Renal cortical epithelial cell (primary cell): ENCODE results near the gene RIBC2. TPM values are rescaled to one million over a fixed set of nuclear protein-coding genes. Genes with fewer than 3 reads are reported as not detected.
A peak's percentile ranks its signal among the peaks of the same experiment; 100 is the strongest.
"Not testable (repeated sequence)": the region's sequence is repeated elsewhere in the genome, so short reads cannot be mapped to it uniquely, and the experiment has no call there.

Experiments
- DNase-seq: peaks from one replicate; pipeline ENCODE4 v3.0.0-alpha.2; 2011; ENCODE audit warnings: low read depth
- total RNA-seq: library from RNA; depleted of rRNA; stranded (reverse); fragments of >200 nt; gene quantifications from 2 replicates; pipeline ENCODE4 v1.2.3, GENCODE V29; 2014

The RIBC2 gene
- total RNA-seq, 1 donor from 2014 or later = 0.30 TPM

- no peak for DNase-seq
These were observed 11.6 kb downstream of the RIBC2 start for GRCh38 chr22:45425101-45425500.

- DNase-seq = no peak
These were observed 12.2 kb downstream of the RIBC2 start for GRCh38 chr22:45425531-45426265.

GRCh38 chr22:45426387-45426786 lies 12.9 kb downstream of the RIBC2 start:
- DNase-seq = no peak

GRCh38 chr22:45427114-45427513 lies 13.6 kb downstream of the RIBC2 start:
- no peak for DNase-seq

GRCh38 chr22:45428391-45429385 lies 15.2 kb downstream of the RIBC2 start:
- no peak for DNase-seq

GRCh38 chr22:45429424-45429823 lies 15.9 kb downstream of the RIBC2 start:
- no peak for DNase-seq

GRCh38 chr22:45429981-45430775 lies 16.7 kb downstream of the RIBC2 start:
- DNase-seq = no peak

- DNase-seq = no peak
These were observed 17.4 kb downstream of the RIBC2 start for GRCh38 chr22:45430871-45431270.

GRCh38 chr22:45434981-45435380 lies 21.5 kb downstream of the RIBC2 start:
- DNase-seq = no peak

GRCh38 chr22:45435544-45436139 lies 22.1 kb downstream of the RIBC2 start:
- peak; percentile 76 for DNase-seq

- not testable (repeated sequence) for DNase-seq
These were observed 23.5 kb downstream of the RIBC2 start for GRCh38 chr22:45436871-45437517.

GRCh38 chr22:45438336-45438735 lies 24.8 kb downstream of the RIBC2 start:
- no peak for DNase-seq

GRCh38 chr22:45440688-45441087 lies 27.2 kb downstream of the RIBC2 start:
- DNase-seq = not testable (repeated sequence)

GRCh38 chr22:45441138-45441537 lies 27.6 kb downstream of the RIBC2 start:
- DNase-seq = peak; percentile 42

- DNase-seq = no peak
These were observed 28.6 kb downstream of the RIBC2 start for GRCh38 chr22:45442116-45442515.

- no peak for DNase-seq
These were observed 30.7 kb downstream of the RIBC2 start for GRCh38 chr22:45444168-45444567.

GRCh38 chr22:45445031-45445710 lies 31.7 kb downstream of the RIBC2 start:
- DNase-seq = no peak

- DNase-seq = no peak
These were observed 32.7 kb downstream of the RIBC2 start for GRCh38 chr22:45446216-45446615.

GRCh38 chr22:45447596-45447995 lies 34.1 kb downstream of the RIBC2 start:
- not testable (repeated sequence) for DNase-seq

- DNase-seq = no peak
These were observed 34.9 kb downstream of the RIBC2 start for GRCh38 chr22:45448431-45448830.
